ENCODE data around the gene VPREB1. TPM values are rescaled to one million over a fixed set of nuclear protein-coding genes. Genes with fewer than 3 reads are reported as not detected.

Gene VPREB1
- total RNA-seq, 4 donors from 2014 or later, result not detected

- WGBS, 2 donors (ENCODE audit: low coverage in 1 of 2), result 62 to 66% methylated on average over 5 of the region's 5 CpGs
- H3K9me3 ChIP-seq, result no peaks in the 10 kb centered on the region
- H3K4me3 ChIP-seq, result no peak overlapping the region
- peaks cover 6% of the 10 kb centered on the region for H3K27me3 ChIP-seq
- no peaks in the 10 kb centered on the region for H3K4me1 ChIP-seq
- in situ Hi-C loops (cut with MboI; ENCODE audit: low pct_ligation_motif_present in 1 of 4, low pct_unique_long_range_greater_than_20kb in 1 of 4, low sequenced_read_pairs in 3 of 4), result no loop called here
- intact Hi-C loops (cut with DNase I; ENCODE audit: low total_unique reads), result no loop called here
- DNase-seq, result no peak
- no peaks in the 10 kb centered on the region for H3K36me3 ChIP-seq
- H3K27ac ChIP-seq, result no peak overlapping the region
- TF ChIP-seq CTCF (IDR thresholded peaks at IDR 0.05) (no peak), POLR2A (IDR thresholded peaks at IDR 0.05) (no peak), POLR2AphosphoS5 (IDR thresholded peaks at IDR 0.05) (no peak), EP300 (IDR thresholded peaks at IDR 0.05; ENCODE audit: low read depth) (no peak)
Observed at GRCh38 chr22:22196833-22197477, 47.6 kb upstream of the VPREB1 start.

- intact Hi-C loops (cut with DNase I; ENCODE audit: low total_unique reads) (no loop called here), in situ Hi-C loops (cut with MboI; ENCODE audit: low pct_ligation_motif_present in 1 of 4, low pct_unique_long_range_greater_than_20kb in 1 of 4, low sequenced_read_pairs in 3 of 4) (no loop called here)
- H3K4me1 ChIP-seq, result no peaks in the 10 kb centered on the region
- DNase-seq, result no peak
- no peaks in the 10 kb centered on the region for H3K36me3 ChIP-seq
- H3K9me3 ChIP-seq, result no peaks in the 10 kb centered on the region
- H3K27me3 ChIP-seq, result peaks cover 6% of the 10 kb centered on the region
- no peak overlapping the region for H3K4me3 ChIP-seq
- no peak for TF ChIP-seq POLR2A (IDR thresholded peaks at IDR 0.05)
- no peak for TF ChIP-seq CTCF (IDR thresholded peaks at IDR 0.05)
- TF ChIP-seq EP300 (IDR thresholded peaks at IDR 0.05; ENCODE audit: low read depth), result no peak
- no peak for TF ChIP-seq POLR2AphosphoS5 (IDR thresholded peaks at IDR 0.05)
- H3K27ac ChIP-seq, result no peak overlapping the region
- 91% methylated on average over 3 of the region's 4 CpGs; no CpG with 5 or more reads in 1 of the 2 donors for WGBS, 2 donors (ENCODE audit: low coverage in 1 of 2)
Observed at GRCh38 chr22:22197993-22198402, 46.6 kb upstream of the VPREB1 start.

GRCh38 chr22:22198751-22199150, 45.8 kb upstream of the VPREB1 start:
- 33 to 68% methylated on average over 1 to 4 of the region's 4 CpGs for WGBS, 2 donors (ENCODE audit: low coverage in 1 of 2)
- Histone ChIP-seq H3K27me3 (peaks cover 11% of the 10 kb centered on the region), H3K4me1 (no peaks in the 10 kb centered on the region), H3K9me3 (no peaks in the 10 kb centered on the region), H3K4me3 (no peak overlapping the region), H3K36me3 (no peaks in the 10 kb centered on the region), H3K27ac (no peak overlapping the region)
- in situ Hi-C loops (cut with MboI; ENCODE audit: low pct_ligation_motif_present in 1 of 4, low pct_unique_long_range_greater_than_20kb in 1 of 4, low sequenced_read_pairs in 3 of 4), result no loop called here
- no peak for TF ChIP-seq POLR2A (IDR thresholded peaks at IDR 0.05)
- TF ChIP-seq POLR2AphosphoS5 (IDR thresholded peaks at IDR 0.05), result no peak
- no peak for TF ChIP-seq CTCF (IDR thresholded peaks at IDR 0.05)
- TF ChIP-seq EP300 (IDR thresholded peaks at IDR 0.05; ENCODE audit: low read depth), result no peak
- intact Hi-C loops (cut with DNase I; ENCODE audit: low total_unique reads), result no loop called here
- no peak for DNase-seq

- 100% methylated on average over 2 of the region's 2 CpGs; no CpG with 5 or more reads in 1 of the 2 donors for whole genome bisulfite sequencing, 2 donors (ENCODE audit: low coverage in 1 of 2)
- Histone ChIP-seq H3K36me3 (no peaks in the 10 kb centered on the region), H3K4me3 (no peak overlapping the region), H3K9me3 (no peaks in the 10 kb centered on the region), H3K4me1 (no peaks in the 10 kb centered on the region), H3K27me3 (peaks cover 11% of the 10 kb centered on the region), H3K27ac (no peak overlapping the region)
- TF ChIP-seq POLR2A (IDR thresholded peaks at IDR 0.05), result no peak
- TF ChIP-seq EP300 (IDR thresholded peaks at IDR 0.05; ENCODE audit: low read depth), result no peak
- TF ChIP-seq CTCF (IDR thresholded peaks at IDR 0.05), result no peak
- no peak for TF ChIP-seq POLR2AphosphoS5 (IDR thresholded peaks at IDR 0.05)
- intact Hi-C loops (cut with DNase I; ENCODE audit: low total_unique reads) (no loop called here), in situ Hi-C loops (cut with MboI; ENCODE audit: low pct_ligation_motif_present in 1 of 4, low pct_unique_long_range_greater_than_20kb in 1 of 4, low sequenced_read_pairs in 3 of 4) (no loop called here)
- DNase-seq, result no peak
Observed at GRCh38 chr22:22199634-22200033, 45.0 kb upstream of the VPREB1 start.

Data from transverse colon (tissue), 4 donors.